ENCODE results near the gene MRPS18B.
"Not testable (repeated sequence)": the region's sequence is repeated elsewhere in the genome, so short reads cannot be mapped to it uniquely, and the experiment has no call there.

The MRPS18B gene

DNA sequence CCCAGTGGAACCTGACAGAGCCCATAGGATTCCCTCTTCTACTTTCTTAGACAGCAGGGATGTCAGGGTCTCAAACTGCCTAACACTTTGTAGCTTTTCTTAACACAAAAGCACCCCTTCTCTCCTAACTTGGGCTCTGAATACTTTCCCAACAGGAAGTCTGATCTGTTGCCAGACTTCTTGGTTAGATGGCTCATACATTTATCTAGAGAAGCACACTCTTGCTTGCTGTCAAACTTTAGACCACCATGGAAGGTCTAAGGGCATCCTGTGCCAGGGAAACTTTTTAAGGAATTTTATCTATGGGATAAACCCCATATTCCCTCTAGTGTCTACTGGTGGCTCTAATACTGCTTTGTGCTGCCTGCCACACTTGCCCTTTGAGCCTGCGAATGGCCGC lies 26.0 kb downstream of the MRPS18B start:
- DNase-seq (ENCODE audit: low read depth) = no peak

DNA sequence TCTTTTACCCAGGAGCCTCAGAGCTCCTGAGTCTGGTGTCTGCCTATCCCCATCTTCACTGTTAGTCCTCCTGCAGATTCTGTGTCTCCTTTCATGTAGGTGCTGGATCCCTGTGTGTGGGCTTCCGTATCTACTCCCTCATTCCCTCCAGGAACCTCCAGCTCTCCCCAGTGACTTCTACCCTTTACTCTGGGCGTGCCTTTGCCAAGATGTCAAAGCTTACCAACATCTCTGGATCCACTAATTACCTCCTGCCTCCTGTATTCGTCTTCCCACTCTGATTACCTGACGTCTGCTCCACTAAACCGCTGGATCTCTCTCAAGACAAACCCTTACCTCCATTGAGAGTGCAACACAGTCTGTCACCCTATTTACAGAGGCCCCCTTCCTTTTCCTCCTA lies 27.1 kb downstream of the MRPS18B start:
- DNase-seq (ENCODE audit: low read depth) = no peak

DNA sequence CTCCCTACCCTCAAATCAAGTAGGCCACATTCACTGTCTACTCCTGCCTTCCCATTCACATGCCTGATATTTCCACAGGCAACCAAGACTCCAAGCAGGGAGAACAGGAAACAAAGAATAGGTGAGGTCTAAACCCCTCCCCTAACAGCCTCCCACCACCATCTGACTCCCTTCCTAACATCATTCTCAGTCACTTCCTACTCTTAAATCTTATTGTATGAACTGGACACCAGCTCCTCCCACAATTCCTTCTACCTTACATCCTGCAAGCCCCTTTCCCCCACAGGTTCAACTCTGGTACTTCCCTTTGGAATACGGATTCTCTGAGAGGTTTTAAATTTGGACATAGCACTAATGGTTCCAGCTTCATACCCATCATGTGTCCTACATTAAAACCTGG lies 28.3 kb downstream of the MRPS18B start:
- no peak for DNase-seq (ENCODE audit: low read depth)

DNA sequence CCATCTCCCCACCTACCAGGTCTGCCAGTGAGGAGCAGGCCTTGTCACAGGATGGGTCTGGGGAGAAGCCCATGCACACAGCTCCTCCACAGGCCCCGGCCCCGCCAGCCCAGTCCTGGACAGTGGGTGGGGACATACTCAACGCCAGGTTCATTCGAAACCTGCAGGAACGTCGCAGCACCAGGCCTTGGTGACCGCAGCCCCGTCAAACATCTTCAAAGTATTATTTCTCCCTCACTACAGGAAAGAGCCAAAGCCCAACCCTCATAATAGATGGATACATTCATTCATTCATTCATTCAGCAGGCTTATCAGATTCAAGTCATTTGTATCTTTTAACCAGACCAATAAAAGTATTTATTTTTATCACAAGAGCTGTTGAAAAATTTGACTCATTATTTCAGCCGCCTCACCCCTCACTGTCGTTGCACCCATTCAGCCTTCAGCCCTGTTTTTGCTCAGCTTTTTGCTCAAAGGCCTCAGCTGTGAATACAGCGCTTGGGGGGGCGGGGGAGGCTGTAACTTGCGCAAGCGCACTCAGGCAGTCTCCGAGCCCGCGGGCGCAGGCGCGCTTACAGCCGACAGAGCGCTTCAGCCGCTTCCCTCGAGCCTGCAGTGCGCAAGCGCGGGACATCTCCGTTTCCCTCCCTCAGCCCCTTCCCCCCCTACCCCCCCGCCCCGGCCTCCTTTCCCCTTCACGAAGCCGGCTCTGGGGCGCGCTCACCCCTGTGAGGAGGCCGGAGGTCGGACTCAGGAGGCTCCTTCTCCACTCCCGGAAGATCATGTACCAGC lies 29.0 kb downstream of the MRPS18B start, which contains the start of gene C6orf136:
C6orf136 (plus strand) TSS at position 684 of the 792 bp plus-strand sequence; CDS start at position 783, 99 bp downstream.
- peak; percentile 82 for DNase-seq (ENCODE audit: low read depth)

DNA sequence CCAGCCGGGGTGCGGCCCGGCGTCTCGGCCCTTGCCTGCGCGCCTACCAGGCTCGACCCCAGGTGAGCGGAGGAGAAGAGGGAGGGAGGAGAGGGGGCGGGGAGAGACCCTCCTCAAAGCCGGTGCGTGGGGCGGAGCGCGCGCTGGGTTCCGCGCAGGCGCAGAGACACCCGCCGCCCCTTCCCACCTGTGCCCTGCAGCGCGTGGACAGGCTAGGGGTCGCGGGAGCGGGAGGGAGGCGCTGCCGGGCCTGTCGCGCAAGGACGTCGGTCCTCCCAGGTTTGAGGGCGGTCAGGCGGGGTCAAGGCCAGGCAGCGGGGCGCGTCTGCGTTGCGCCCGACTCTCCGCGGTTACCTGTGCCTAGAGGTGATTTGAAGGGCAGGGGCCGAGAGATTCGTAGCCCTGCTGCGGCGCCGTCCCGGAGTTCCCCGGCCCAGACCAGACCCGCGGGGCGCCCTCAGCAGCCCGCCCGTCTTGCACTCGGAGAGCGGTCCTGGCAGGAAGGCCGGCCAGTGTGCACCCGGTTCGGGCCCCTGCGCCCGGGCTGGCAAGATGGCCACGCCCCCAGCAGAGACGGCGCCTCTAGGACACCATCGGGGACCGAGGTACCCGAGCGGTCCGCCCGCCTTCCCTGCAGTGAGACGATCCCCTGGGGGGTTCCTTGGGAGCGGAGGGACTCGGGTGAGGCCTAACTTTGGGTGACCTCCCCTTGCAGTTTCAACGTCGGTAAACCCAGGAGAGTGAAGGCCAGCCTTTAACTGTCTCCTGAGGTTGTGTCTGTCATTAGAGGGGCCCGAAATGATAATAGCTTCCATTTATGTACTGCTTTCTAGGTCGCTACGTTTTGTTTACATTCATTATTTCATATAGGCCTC lies 29.8 kb downstream of the MRPS18B start:
- DNase-seq (ENCODE audit: low read depth) = peak; percentile 54

DNA sequence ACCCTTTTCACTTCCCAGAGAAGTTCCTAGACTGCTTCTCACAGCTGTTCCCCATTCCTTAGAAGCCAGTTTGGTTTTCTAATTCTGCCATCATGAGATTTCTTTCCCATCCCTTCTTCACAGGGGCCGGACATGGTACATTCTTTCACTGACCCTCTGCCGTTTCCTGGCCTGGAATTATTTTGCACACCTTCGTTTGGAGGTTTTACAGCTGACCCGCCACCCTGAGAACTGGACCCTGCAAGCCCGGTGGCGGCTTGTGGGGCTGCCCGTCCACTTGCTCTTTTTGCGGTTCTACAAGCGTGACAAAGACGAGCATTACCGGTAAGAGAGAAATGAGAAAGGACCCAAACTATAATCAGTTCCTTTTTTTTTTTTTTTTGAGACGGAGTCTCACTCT lies 33.5 kb downstream of the MRPS18B start:
- no peak for DNase-seq (ENCODE audit: low read depth)

DNA sequence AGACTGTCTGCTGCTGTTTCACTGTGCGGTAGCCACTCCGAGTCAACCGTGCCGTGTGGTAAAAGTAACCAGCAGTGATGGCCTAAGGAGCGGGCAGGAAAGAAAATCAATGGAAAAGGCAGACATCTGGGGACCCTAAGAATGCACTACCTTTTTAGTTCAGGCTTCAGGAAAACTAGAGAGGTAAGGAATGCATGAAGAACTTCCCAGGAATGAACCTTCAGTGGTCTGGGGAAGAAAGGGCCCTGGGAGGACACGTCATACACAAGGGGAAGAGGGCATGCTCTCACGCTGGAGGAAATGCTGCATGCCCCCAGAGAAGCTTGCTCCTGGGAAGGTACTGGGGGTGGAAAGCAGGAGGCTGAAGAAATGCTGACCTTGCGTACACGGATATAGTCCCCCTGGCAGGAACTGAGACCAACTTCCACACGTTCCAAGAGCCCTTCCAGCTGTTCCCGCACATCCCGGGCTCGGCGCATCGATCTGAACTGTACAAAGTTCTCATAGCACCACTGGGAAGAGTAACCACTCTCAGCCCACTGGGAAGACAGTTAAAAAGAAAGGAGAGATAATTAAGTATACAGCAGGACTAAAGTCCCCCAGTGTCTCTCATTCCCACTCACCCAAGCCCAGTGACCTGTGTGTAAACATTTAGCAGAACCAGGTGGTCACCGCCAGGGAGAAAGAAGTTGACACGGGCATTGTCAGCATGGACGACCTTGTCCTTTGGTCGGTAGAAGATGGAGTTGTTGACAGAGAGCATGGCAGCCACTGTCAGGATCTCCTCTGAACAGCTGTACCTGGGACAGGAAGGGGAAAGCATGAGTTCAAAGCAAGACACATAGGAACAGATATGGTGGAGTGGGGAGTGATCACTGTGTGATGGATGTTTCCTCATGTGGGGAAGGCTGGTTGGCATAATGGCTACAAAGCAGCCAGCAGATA lies 37.4 kb downstream of the MRPS18B start:
- no peak for DNase-seq (ENCODE audit: low read depth)

DNA sequence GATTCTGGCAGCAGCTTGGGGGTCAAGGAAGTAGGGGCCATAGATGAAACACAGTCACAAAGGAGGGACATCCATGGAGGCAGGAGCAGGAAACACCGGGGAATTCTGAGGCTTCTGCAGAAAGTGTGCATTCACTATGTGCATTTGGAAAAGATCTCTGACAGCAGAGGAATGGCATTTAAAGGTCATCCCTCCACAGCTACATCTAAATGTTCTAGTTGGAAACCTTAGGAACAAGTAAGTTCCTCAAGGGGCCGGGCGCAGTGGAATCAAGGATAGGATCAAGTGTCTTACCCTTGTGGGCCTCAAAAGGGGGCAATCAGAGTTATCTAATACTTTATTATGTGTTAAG lies 38.1 kb downstream of the MRPS18B start:
- no peak for DNase-seq (ENCODE audit: low read depth)

DNA sequence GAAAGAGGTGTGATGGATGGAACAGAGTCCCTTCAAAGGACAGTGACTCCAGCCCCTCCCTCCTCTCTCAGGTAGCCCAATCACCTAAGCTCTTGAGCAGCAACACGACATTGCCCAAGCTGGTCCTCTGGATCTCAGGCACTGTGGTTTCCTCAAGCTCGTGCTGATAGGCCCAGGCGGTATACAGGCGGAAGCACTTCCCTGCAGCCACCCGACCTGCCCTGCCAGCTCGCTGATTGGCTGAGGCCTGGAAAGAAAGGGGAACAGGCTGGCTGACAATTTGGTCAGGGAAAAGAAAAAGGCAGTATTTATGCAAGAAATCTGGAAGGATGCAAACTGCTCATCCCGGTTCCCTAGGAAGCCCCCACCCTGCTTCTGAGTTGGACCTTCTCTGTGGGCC lies 38.9 kb downstream of the MRPS18B start:
- DNase-seq (ENCODE audit: low read depth) = no peak

DNA sequence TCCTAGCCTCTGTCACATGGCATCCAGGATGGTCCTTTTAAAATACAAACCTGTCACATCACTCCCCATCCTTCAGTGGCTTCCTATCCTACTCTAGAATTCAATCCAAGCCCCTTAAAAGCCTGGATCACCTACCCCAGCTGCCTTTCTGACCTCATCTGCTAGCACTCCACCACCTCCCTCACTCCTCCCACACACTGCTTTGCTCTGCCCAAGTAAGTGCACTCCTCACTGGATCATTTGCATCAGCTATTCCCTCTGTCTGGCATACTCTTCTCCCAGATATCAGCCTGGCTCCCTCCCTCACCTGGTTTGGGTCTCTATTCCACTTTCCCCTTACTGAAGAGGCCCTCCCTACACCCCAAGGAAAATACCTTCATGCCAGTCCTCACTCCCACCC lies 39.8 kb downstream of the MRPS18B start:
- no peak for DNase-seq (ENCODE audit: low read depth)

DNA sequence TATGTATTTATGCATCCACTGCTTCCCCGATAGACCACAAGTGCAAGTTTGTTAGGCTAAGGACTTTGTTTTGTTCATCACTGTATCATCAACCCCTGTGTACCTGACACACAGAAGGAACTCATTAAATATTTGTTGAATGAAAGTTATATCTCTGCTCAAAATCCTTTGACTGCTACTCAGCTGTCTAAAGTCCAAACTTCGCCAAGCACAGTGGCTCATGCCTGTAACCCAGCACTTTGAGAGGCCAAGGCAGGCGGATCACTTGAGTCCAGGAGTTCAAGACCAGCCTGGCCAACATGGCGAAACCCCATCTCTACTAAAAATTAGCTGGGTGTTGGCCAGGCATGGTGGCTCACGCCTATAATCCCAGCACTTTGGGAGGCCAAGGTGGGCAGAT lies 40.3 kb downstream of the MRPS18B start:
- not testable (repeated sequence) for DNase-seq (ENCODE audit: low read depth)

DNA sequence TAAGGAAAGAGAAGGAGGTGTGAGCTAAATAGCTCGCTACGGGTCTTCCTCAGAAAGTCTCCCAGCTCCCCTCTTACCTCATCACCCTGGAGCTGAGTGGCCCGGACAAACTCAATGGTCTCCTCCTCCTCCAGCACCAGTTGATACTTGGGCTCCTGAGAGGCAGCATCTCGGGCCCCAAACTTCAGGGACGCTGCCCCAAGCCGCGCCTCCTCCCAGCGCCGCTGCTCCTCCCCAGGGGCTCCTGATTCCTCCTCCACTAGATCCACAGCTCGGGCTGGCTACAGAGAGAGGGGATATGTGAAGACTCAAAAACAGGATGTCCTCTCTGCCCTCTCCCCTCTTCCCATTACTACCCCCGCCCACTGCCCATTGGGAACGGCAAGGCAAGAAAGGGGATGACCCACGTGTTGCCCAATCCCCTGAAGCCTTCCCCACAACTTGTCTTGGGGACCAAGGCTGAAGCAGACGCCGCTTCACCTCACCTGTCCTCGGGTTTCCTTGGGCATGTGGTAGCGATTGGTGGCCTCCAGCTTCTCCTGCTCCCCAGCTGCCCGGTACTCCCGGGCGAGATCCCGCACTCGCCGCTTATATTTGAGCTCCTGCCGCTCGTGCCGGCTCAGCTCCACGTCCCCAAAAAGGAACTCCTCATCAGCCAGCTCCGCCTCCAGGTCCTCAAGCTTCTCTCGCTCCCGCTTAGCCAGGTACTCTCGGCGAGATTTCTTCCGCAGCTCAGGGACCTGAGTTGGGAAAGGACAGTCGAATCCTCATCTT lies 47.5 kb downstream of the MRPS18B start:
- DNase-seq (ENCODE audit: low read depth) = no peak

DNA sequence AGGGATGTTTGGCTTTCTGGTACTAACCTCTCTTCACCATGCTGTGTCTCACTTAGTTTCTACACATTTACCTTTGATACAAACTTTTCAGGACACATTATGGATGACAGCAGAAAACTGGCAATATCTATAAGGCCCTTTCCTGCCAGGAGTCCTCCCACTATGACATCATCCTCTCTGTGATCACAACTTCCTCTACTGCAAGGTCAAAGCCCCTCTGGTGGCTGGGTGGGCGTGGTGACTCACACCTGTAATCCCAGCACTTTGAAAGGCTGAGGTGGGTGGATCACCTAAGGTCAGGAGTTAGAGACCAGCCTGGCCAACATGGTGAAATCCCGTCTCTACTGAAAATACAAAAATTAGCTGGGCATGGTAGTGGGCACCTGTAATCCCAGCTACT lies 48.7 kb downstream of the MRPS18B start:
- DNase-seq (ENCODE audit: low read depth) = not testable (repeated sequence)

DNA sequence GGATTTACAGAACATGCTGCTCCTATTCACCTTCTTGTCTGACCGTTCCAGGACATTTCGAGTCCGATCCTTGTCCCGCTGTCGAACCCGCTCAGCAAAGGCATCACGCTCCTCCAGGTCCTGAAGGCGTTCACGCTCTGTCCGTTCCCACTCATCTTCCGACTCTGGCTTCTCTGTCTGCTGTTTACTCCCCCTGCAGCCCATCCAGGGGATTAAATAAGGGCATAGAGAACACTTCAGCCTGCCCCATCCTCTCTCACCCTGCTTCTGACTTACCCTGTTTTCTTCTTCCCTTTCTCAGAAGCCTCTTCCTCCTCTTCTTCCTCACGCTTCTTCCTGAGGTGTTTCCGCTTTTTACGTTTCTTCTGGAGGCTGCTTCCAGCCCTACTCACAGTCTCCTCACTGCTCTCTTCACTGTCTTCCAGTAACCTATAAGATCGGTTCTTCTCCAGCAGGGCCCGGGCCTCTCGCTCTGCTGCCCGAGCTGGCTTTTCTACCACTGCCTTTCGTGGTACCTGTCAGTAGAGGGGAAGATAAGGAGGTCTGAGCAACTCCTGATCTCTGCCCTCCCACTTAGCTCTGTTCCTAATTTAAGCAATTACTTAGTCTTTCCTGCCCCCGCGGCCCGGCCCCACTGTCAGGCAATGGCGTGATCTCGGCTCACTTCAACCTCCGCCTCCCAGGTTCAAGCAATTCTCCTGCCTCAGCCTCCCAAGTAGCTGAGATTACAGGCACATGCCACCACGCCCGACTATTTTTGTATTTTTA lies 53.3 kb downstream of the MRPS18B start:
- DNase-seq (ENCODE audit: low read depth) = no peak

DNA sequence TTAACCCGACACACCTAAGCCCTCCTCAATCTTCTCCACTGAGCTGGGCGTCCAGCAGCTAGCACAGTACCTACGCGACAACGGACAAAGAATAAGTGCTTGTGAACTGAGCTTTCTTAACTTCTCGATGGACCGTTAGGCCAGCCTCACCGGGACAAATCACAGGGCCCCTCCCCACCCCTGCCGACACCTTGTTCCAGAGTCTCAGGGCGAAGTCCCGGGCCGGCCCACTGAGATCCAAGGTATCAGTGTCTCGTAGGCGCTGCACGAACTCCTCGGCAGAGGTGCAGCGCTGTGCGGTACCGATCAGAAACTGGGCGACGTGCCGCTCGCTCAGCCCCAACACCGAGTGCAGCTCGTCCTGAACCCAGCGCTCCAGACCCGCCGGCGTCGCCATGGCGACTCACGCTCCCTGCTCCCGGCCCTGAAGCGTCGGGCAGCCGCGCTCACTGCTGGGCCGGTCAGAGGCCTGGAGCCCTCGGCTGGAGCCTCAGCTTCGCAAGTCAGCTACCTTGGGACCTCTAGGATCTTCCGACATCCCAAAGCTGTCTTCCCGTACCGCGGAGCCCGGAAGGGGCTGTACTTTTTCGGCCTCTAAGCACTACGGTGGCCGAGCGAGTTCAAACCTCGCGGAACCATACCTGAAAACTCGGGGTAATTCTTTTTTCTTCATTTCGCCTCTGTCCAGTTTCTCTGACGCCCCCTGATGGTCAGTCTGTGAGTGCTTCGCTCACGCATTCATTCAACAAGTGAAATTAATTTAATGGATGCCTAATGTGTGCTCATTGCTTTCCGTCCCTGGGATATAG lies 55.0 kb downstream of the MRPS18B start, which contains the start of gene DHX16:
DHX16 (minus strand) TSS at position 562 of the 809 bp plus-strand sequence; CDS start at position 397, 165 bp downstream.
- DNase-seq (ENCODE audit: low read depth) = peak; percentile 81

Data from stimulated activated CD8-positive, alpha-beta memory T cell treated with anti-CD3 and anti-CD28 coated beads, Interleukin-15, amount 100 ng/mL, for 1 hour (primary cell).